ENCODE measurements around the gene RASL11A.

DNA sequence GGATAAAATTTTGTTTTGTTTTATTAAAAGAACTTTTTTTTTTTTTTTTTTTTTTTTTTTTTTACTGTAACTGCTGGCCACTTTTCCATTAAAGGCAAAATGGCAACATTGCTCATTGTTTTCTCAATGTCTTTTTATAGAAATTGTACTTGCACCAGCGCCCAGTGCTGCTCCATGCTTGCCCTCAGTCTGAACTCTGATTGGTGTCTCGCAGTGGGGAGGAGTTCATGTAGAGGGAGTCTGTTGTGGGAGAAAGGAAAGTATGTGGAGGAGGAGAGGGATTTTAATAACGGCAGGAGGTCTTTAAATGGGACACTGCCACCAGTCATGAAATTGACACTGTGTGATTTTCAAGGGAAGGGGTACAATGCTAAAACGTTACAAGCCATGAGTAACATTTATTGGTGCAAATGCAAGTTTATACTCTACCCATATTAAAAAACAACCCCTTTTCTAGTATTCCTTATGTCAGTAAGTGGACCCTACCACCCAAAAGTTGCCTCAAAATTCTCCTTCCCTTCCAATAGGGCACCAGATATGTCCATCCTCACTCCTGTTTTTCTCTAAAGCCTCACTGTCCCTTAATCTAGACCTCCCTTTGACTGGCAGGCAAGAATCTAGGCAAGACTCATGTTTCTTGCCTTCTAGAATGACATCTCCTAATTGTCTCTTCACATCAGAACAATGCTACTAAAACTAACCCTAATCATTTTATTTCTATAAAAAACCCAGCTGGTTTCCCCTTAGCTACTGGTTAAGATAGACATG, 3.2 kb downstream of the RASL11A start:
- TF ChIP-seq, protein P1, sequence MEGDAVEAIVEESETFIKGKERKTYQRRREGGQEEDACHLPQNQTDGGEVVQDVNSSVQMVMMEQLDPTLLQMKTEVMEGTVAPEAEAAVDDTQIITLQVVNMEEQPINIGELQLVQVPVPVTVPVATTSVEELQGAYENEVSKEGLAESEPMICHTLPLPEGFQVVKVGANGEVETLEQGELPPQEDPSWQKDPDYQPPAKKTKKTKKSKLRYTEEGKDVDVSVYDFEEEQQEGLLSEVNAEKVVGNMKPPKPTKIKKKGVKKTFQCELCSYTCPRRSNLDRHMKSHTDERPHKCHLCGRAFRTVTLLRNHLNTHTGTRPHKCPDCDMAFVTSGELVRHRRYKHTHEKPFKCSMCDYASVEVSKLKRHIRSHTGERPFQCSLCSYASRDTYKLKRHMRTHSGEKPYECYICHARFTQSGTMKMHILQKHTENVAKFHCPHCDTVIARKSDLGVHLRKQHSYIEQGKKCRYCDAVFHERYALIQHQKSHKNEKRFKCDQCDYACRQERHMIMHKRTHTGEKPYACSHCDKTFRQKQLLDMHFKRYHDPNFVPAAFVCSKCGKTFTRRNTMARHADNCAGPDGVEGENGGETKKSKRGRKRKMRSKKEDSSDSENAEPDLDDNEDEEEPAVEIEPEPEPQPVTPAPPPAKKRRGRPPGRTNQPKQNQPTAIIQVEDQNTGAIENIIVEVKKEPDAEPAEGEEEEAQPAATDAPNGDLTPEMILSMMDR (IDR thresholded peaks at IDR 0.05), result no peak
- no peak for TF ChIP-seq POLR2A (IDR thresholded peaks at IDR 0.05)
